SK-N-MC (cell line): ENCODE measurements around the gene COL15A1.
"Not testable (repeated sequence)": the region's sequence is repeated elsewhere in the genome, so short reads cannot be mapped to it uniquely, and the experiment has no call there.

Source experiments
- DNase-seq: peaks from one replicate; pipeline ENCODE4 v3.0.0-alpha.2; 2011; ENCODE audit warnings: low read depth, low spot score
- H3K27ac ChIP-seq: fragments of 200-600 bp; sonication (generic); 2 replicates; pipeline ENCODE4 v1.5.1; 2016; ENCODE audit warnings: mixed run types
- H3K36me3 ChIP-seq: fragments of 200-600 bp; sonication (generic); 2 replicates; pipeline ENCODE4 v1.6.1; 2017; ENCODE audit warnings: antibody characterized with exemption, low read length, mixed read lengths; ENCODE audit not compliant: insufficient read depth
- H3K4me3 ChIP-seq: fragments of 200-600 bp; sonication (generic); 2 replicates; pipeline ENCODE4 v1.5.1; 2016
- H3K9ac ChIP-seq: fragments of 200-600 bp; sonication (generic); 2 replicates; pipeline ENCODE4 v1.8.0; 2017; ENCODE audit warnings: mixed run types, mixed read lengths; ENCODE audit not compliant: insufficient read length
- H3K9me3 ChIP-seq: fragments of 200-600 bp; sonication (generic); 2 replicates; pipeline ENCODE4 v1.6.1; 2017; ENCODE audit warnings: low read depth, mild to moderate bottlenecking, antibody characterized with exemption, low read length, moderate library complexity, mixed read lengths
- EZH2 ChIP-seq: fragments of 200-600 bp; sonication (generic); IDR thresholded peaks from one replicate; pipeline ENCODE4 v1.6.1; 2017; ENCODE audit warnings: antibody characterized with exemption
- FOXP2 ChIP-seq: optimal IDR thresholded peaks from 2 replicates; pipeline ENCODE3; 2011; ENCODE audit warnings: mild to moderate bottlenecking, moderate library complexity; ENCODE audit not compliant: insufficient read depth; ENCODE audit errors: extremely low read length, control extremely low read depth
- POLR2AphosphoS5 ChIP-seq: IDR thresholded peaks from 2 replicates; pipeline ENCODE4 v1.6.1; 2012; ENCODE audit warnings: mild to moderate bottlenecking, low read depth, low read length, borderline replicate concordance

The COL15A1 gene

DNA sequence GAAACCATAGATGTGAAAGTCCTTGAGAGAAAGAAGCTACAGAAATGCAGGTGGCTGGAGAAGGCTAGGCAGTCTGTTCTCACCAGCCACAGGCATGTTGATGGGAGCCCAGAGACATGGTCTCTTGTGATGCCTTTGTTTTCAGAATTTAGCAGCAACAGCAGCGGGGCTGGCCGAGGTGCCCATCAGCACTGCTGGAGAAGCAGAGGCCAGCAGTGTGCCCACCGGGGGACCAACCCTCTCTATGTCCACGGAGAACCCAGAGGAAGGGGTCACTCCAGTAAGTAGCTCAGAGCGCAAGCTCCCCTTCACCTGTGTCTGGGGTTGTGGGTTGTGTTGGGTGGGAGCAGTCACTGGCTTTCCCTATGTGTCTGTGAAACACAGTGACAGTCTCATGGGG lies 59.6 kb downstream of the COL15A1 start:
- H3K4me3 ChIP-seq, result no peak overlapping the region
- TF ChIP-seq FOXP2 (no peak), POLR2AphosphoS5 (no peak), EZH2 (no peak)

DNA sequence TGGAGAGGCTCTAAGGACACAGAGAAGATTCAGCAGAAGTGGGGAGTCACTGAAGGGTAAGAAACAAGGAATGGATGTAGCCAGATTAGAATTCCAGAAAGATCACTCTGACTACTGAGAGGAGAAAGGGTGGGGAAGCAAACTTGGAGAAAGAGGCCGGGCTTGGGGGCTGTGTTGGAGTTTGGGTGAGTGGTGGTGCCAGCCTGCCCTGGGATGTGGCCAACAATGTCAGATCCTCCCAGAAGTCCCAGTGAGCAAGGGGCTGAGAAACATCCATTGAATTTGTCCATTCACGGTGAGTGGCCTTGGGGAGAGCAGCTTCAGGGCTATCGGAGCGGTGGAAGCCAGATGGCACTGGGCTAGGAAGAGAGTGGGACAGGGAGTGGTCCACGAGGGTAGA lies 60.4 kb downstream of the COL15A1 start:
- DNase-seq, result no peak
- TF ChIP-seq FOXP2, result no peak
- no peak for TF ChIP-seq POLR2AphosphoS5
- TF ChIP-seq EZH2, result no peak
- no peak overlapping the region for H3K27ac ChIP-seq
- no peaks in the 10 kb centered on the region for H3K36me3 ChIP-seq
- H3K9me3 ChIP-seq, result 0 out of 2 replicates have a peak, but pooled peaks cover 3% of the 10 kb centered on the region
- no peak overlapping the region for H3K4me3 ChIP-seq
- H3K9ac ChIP-seq, result no peak overlapping the region

More for the DNA sequence above, 59.6 kb downstream of the COL15A1 start:
- Histone ChIP-seq H3K27ac (no peak overlapping the region), H3K36me3 (no peaks in the 10 kb centered on the region), H3K9ac (no peak overlapping the region), H3K9me3 (no peaks in the 10 kb centered on the region)
- DNase-seq, result no peak

DNA sequence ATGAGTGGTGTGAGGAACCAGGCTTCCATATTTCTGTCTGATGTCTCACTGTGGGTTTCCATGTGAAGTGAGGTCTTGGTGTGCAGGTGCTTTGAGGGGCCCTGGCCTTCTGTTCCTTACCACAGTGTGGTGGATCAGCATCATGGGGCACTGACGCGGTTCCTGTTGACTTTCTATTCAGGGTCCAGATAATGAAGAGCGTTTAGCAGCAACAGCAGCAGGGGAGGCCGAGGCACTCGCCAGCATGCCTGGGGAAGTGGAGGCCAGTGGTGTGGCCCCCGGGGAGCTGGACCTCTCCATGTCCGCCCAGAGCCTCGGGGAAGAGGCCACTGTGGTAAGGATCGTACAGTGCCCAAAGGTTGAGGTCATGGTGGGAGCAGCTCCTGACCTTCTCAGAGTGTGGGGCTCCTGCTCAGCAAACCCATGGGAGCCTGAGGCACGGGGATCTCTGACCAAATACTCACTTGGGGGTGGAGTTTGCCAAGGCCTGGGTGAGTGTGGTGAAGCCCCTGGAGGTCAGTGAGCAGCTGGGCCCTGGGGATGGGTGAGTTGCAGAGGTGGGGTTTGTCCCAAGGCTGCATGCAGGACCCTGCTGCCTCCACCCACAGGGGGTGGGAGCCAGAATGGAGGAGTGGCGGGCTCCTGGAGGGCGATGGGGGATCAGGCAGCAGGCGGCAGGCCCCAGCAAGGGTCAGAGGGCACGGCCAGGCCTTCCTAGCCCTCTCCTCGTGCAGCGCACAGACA lies 61.2 kb downstream of the COL15A1 start:
- no peak for DNase-seq
- no peak overlapping the region for H3K27ac ChIP-seq
- no peaks in the 10 kb centered on the region for H3K36me3 ChIP-seq
- H3K4me3 ChIP-seq, result no peak overlapping the region
- 0 out of 2 replicates have a peak, but pooled peaks cover 3% of the 10 kb centered on the region for H3K9me3 ChIP-seq
- H3K9ac ChIP-seq, result no peak overlapping the region
- TF ChIP-seq EZH2, result no peak
- TF ChIP-seq POLR2AphosphoS5, result no peak
- TF ChIP-seq FOXP2, result no peak

DNA sequence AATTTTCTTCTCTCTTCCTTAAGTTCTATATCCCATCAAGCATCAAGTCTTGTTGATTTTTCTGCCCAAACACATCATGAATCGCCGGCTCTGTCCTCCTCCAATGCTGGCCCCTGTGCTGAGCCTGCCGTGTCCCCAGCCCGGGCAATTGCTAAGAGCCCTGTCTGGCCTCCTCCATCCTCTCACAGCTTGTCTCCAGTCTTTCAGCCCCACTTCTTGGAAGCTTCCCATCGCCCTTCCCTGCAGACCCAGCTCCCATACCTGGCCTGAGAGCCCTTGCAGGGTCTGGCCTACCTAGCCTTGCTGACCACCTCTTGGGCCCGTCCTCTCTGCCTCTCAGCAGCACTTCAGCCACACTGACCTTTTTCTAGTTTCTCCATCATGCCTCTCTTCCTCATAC lies 61.9 kb downstream of the COL15A1 start:
- no peak for TF ChIP-seq EZH2
- no peak for TF ChIP-seq POLR2AphosphoS5
- TF ChIP-seq FOXP2, result no peak
- Histone ChIP-seq H3K27ac (no peak overlapping the region), H3K9ac (no peak overlapping the region), H3K36me3 (no peaks in the 10 kb centered on the region), H3K4me3 (no peak overlapping the region), H3K9me3 (0 out of 2 replicates have a peak, but pooled peaks cover 3% of the 10 kb centered on the region)
- DNase-seq, result no peak

DNA sequence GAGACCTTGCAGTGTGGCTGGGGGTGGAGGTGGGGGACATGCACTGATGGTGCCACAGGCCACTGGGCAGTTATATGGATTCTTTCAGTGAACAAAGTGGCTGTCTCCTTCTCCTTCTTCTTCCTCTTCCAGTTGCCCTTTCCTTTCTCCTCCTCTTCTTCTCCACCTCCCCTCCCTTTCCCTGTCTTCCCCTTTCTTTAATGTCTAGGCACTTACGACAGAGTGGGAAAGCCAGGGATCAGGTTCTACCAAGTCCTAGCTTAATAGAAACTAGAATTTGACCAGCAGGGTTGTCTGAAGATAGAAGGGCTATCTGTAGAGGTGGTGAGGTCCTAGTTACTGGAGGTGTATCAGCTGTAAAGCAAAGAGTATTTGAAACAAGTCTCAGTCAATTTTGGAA lies 62.8 kb downstream of the COL15A1 start:
- TF ChIP-seq POLR2AphosphoS5, result no peak
- TF ChIP-seq EZH2, result no peak
- TF ChIP-seq FOXP2, result no peak
- Histone ChIP-seq H3K27ac (no peak overlapping the region), H3K4me3 (no peak overlapping the region), H3K9ac (no peak overlapping the region), H3K9me3 (peaks cover 3% of the 10 kb centered on the region; the same call in 1 of the 2 replicates), H3K36me3 (no peaks in the 10 kb centered on the region)
- no peak for DNase-seq

GRCh38 chr9:99006979-99007378 lies 63.3 kb downstream of the COL15A1 start:
- H3K4me3 ChIP-seq, result no peak overlapping the region
- no peak overlapping the region for H3K9ac ChIP-seq
- DNase-seq, result no peak
- no peak overlapping the region for H3K27ac ChIP-seq
- no peak for TF ChIP-seq FOXP2
- no peak for TF ChIP-seq POLR2AphosphoS5
- TF ChIP-seq EZH2, result no peak
- H3K36me3 ChIP-seq, result no peaks in the 10 kb centered on the region
- peaks cover 3% of the 10 kb centered on the region; the same call in 1 of the 2 replicates for H3K9me3 ChIP-seq

- Histone ChIP-seq H3K36me3 (no peaks in the 10 kb centered on the region), H3K9me3 (peaks cover 3% of the 10 kb centered on the region; the same call in 1 of the 2 replicates)
- no peak for TF ChIP-seq FOXP2
- no peak for TF ChIP-seq EZH2
- TF ChIP-seq POLR2AphosphoS5, result no peak
These were observed 64.5 kb downstream of the COL15A1 start for GRCh38 chr9:99008203-99008602.

GRCh38 chr9:99010393-99010792 lies 66.7 kb downstream of the COL15A1 start:
- H3K9me3 ChIP-seq, DNase-seq, H3K4me3 ChIP-seq: not testable (repeated sequence)

More at GRCh38 chr9:99008203-99008602, 64.5 kb downstream of the COL15A1 start:
- H3K27ac ChIP-seq, result no peak overlapping the region
- no peak for DNase-seq
- H3K9ac ChIP-seq, result no peak overlapping the region
- no peak overlapping the region for H3K4me3 ChIP-seq

More at GRCh38 chr9:99010393-99010792, 66.7 kb downstream of the COL15A1 start:
- not testable (repeated sequence) for H3K36me3 ChIP-seq, H3K9ac ChIP-seq, H3K27ac ChIP-seq
